Inflammatory macrophage treated with lipopolysaccharide for 1 hour (primary cell): ENCODE measurements around the gene PATL2.
"Not testable (repeated sequence)": the region's sequence is repeated elsewhere in the genome, so short reads cannot be mapped to it uniquely, and the experiment has no call there.

Experiments
- DNase-seq, 2 donors: peaks; one replicate each; pipeline ENCODE4 v3.0.0-alpha.2; 2020 to 2022

The PATL2 gene

DNA sequence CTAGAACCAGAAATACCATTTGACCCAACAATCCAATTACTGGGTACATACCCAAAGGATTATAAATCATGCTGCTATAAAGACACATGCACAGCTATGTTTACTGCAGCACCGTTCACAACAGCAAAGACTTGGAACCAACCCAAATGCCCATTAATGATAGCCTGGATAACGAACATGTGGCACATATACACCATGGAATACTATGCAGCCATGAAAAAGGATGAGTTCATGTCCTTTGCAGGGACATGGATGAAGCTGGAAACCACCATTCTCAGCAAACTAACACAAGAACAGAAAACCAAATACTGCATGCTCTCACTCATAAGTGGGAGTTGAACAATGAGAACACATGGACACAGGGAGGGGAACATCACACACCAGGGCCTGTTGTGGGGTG, 21.8 kb downstream of the PATL2 start:
- not testable (repeated sequence) for DNase-seq

DNA sequence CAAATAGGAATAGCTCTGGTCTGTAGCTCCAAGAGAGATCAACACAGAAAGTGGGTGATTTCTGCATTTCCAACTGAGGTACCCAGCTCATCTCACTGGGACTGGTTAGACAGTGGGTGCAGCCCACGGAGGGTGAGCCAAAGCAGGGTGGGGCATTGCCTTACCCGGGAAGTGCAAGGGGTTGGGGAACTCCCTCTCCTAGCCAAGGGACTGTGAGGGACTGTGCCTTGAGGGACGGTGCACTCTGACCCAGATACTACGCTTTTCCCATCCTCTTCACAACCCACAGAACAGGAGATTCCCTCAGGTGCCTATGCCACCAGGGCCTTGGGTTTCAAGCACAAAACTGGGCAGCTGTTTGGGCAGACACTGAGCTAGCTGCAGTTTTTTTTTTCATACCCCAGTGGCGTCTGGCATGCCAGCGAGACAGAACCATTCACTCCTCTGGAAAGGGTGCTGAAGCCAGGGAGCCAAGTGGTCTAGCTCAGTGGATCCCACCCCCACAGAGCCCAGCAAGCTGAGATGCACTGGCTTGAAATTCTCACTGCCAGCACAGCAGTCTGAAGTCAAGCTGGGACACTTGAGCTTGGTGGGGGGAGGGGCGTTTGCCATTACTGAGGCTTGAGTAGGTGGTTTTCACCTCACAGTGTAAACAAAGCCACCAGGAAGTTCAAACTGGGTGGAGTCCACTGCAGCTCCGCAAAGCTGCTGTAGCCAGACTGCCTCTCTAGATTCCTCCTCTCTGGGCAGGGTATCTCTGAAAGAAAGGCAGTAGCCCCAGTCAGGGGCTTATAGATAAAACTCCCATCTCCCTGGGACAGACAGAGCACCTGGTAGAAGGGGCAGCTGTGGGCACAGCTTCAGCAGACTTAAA, 28.1 kb downstream of the PATL2 start:
- DNase-seq = peak; percentile 52 to 89

- peak; percentile 57 to 84 for DNase-seq
Measured at GRCh38 chr15:44682211-44682610, 28.9 kb downstream of the PATL2 start.

- DNase-seq = peak in 1 of 2 donors; percentile 51
Measured at GRCh38 chr15:44676676-44677075, 34.4 kb downstream of the PATL2 start.

- DNase-seq = no peak
Measured at GRCh38 chr15:44675911-44676310, 35.2 kb downstream of the PATL2 start.

GRCh38 chr15:44673639-44674038, 37.5 kb downstream of the PATL2 start:
- DNase-seq = no peak

DNA sequence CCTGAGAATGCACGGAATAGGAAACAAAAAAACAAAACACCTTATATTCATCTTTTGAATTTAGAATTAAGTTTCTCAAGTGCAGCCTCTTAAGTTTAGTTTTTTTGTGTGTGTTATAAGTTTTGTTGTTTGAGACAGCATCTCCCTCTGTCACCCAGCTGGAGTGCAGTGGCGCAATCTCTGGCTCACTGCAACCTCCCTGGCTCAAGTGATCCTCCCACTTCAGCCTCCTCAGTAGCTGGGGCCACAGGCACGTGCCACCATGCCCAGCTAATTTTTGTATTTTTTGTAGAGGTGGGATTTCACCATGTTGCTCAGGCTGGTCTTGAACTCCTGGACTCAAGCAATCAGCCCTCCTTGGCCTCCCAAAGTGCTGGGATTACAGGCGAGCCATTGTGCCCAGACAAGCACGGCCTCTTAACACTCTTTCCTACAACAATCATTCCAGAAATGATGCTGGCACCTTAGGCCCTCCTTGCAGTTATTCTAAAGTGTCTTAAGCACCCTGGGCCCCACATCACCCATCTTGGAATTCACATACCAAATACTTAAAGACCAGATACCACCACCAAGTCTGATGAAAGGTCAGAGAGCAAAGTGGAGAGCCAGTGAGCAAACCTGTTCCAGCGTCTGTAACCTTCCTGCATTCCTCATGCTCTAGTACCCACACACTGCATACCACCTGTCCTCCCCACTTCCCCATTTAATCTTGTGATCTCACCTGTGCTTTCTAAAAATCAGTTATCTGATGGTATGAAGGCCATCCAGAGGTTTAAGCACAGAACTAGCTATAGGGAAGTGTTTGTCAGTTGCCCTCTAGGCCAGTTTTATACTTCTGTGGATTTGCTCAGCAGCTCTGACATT, 40.8 kb downstream of the PATL2 start:
- no peak for DNase-seq

DNA sequence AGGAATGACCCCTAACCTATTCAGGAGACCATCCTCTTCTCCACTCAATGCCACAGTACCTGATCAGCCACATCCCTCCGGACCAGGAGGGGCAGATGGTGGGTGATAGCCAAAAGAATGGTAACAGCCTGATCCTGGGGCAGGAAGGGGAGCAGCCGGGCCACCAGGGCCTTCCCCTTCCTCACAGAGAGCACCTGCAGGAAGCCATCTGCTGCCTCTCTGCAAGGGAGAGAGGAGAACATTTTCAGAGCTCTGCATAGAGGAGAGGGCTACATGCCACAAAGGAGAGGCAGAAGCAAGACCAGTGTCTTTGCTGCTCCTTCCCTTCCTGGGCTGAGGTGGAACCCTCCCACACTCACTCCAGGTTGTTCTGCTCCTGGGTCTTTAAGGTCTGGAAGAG, 42.2 kb downstream of the PATL2 start:
- DNase-seq = no peak

DNA sequence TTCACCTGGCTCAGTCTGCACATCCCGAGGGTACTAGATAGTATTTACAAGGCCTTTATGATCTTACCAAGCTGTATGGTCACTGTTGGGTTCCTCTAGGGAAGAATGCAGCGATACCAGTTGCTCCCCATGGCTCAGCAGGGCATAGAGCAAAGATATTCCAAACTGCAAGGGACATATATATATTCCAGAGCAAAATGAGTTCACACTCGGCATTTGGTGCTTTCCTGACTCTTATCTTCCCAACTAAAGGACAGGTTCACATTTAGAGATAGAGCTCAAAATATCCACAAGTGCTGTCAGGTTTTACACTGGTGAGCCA, 44.1 kb downstream of the PATL2 start:
- DNase-seq = no peak

DNA sequence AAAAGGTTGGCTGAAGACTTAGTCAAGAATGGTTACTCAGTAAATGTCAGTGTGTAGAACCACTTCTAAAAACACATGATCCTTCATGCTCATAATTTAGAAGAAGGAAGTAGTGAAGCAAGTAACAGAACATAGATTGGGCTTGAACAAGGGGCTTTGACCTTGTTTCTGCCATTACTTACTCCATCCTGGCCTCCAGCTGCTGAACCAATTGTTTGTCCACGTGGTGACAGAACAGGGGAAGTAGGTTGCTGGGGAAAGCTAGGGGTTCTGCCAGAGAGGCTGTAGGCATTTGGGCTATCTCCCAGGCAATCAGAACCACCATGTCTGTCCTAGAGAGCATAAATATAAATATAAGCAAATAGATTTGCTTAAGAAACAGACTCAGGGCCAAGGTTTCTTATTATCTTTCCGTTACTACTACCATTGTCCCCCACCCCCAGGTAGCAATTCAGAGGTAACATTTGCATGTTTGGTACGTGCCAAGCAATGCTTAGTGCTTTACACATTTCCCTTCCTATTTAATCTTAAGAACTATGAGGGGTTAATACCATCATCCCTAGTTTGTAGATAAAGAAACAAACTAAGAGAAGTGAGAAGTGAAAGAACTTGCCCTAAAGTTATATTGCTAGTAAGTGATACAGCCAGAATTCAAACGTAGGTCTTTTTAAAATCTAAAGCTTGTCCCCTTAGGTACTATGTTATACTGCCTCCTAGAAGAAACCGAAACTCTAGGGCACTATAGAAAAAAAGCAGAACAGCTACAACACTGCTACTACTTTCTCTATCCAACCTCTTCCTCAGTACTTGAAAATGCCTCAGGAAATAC, 44.7 kb downstream of the PATL2 start:
- DNase-seq = peak; percentile 16 to 36

DNA sequence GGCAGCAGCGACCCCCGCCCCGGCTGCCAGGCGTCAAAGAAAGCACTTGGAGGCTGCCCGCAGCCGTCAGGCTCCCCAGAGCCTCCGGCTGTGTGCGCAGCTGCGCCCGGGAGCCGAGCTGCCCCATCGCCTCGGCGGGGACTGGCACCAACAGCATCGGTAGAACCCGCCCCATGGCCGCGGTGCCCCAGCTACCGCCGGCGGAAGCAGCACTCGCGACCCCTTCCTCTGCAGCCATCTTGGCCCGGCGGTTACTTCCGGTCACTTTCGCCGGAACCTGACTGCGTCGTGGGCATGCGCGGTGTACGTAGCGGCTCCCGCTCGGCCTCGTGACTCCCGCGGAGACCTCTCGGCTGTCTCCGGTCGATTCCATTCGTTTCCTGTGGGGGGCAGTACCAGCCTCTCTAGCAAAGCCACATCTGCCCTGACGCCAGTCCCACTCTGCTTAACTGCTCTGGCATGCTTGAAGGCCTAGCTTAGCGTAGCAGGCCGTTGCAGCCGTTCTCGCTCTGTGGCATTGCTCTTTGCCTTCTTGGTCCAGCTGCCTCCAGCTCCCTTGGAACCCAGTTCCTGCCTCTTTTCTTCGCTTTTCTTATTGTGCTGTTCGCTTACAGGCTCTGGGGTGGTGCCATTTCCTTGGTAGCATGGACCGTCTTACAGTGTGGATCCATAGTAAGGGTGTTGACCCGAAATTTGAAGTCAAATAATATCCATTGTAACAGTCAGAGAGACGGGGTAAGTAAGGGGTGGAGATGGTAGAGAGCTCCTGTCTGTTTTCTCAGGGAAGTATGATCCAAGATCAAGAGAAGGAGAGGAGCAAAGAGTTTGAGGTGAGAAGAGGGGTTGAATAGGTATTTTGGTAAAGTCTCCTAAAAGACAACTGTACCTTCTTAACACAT, 47.5 kb downstream of the PATL2 start, which contains the start of gene SPG11:
SPG11 (minus strand) TSS at position 253 of the 899 bp plus-strand sequence; CDS start at position 238, 15 bp downstream.
- peak; percentile 97 to 100 for DNase-seq

GRCh38 chr15:44662478-44663409, 48.4 kb downstream of the PATL2 start:
- DNase-seq = peak; percentile 88 to 93

- DNase-seq = peak; percentile 57 to 62
Measured at GRCh38 chr15:44661576-44661975, 49.5 kb downstream of the PATL2 start.

DNA sequence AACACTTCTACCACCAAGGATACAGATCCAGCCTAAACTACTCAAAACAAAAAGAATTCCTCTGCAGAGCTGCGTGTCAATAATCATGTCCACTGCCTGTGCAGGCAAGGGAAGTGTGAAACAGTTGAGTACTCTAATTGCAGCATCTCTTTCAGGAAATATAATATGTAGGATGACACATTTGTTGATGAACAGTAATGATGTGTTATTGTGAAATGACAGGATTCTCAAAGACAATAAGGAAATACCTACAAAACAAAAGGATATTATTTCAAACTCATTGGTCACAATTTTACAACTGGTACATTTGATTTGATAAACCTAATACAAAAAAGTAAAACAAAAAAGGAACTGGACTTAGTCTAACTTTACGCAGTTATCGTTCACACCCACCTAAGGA, 52.1 kb downstream of the PATL2 start:
- peak; percentile 52 to 72 for DNase-seq

- DNase-seq = no peak
Measured at GRCh38 chr15:44657378-44657777, 53.7 kb downstream of the PATL2 start.

GRCh38 chr15:44656913-44657312, 54.2 kb downstream of the PATL2 start:
- DNase-seq = no peak

DNA sequence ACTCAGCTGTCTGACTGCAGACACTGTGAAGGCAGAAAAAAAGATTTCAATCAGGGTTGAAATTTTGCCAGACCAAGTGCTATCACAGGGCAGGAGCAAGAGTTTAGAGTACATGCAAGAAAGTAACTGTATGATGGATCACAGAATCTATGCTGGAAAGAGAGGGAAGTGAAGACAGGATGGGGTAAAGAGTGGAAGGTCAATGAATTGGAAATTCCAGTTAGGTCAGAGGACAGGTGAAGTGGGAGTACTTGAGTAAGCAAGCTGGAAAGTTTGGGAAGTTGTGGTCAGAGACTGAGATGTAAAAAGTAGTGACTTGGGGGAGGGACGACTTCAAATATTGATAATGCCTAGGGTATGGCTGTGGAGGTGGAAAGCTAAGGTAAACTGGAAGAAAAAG, 54.8 kb downstream of the PATL2 start:
- peak; percentile 26 to 77 for DNase-seq

DNA sequence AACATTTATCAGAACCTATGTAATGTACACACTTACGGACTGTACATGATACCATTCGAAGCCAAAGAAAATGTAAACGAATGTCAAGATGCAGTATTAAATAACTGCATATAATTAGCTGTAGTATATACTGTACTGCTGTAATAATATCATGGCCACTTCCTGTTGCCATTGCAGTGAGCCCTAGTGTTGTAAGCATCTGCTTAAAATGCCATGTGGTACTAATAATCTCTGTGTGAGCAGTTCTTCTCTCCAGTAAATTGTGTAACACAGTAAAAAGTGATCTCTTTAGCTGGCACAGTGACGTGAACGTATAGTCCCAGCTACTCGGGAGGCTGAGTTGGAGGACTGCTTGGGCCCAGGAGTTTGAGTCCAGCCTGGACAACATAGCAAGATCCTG, 56.3 kb downstream of the PATL2 start:
- peak; percentile 22 to 66 for DNase-seq

GRCh38 chr15:44647637-44648036, 63.5 kb downstream of the PATL2 start:
- no peak for DNase-seq

GRCh38 chr15:44647036-44647435, 64.1 kb downstream of the PATL2 start:
- no peak for DNase-seq

GRCh38 chr15:44646460-44646859, 64.7 kb downstream of the PATL2 start:
- no peak for DNase-seq
